ENCODE data around the gene HNF1A.

DNA sequence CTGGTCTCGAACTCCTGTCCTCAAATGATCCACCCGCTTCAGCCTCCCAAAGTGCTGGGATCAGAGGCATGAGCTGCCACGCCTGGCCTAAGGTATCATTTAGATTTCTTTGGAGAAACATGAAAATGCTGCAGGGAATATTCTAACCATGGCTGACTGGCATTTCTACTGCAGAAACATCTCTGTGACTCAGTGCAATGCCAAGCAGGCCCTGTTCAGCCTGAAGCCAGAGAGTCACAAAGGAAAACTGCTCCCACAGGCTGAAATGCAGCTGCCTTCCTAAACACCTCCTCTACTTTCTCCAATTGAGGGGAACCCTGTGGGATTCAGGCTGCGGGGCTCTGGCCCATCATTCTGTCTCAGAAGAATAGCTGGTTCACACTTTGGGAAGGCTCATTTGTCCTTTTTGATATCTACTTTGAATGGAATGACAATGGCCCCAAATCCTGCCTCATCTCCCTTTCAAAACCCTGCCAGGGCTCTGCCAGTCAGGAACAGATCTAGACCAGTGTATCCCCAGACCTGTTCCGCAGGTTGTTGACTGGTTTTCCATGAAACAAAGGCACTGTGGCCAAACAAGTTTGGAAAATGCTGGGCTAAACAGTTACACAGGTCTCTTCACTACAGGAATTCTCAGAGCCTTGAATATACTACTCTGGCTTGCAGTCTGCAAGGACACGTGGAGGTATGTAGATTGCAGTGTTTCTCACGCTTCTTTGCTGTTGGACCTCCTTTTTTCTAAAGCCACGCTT is 30.2 kb downstream of the HNF1A start:
- TF ChIP-seq, protein P1, sequence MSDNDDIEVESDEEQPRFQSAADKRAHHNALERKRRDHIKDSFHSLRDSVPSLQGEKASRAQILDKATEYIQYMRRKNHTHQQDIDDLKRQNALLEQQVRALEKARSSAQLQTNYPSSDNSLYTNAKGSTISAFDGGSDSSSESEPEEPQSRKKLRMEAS (IDR thresholded peaks at IDR 0.05; ENCODE audit: low read depth, low read length), result no peak
- TF ChIP-seq, protein P2, sequence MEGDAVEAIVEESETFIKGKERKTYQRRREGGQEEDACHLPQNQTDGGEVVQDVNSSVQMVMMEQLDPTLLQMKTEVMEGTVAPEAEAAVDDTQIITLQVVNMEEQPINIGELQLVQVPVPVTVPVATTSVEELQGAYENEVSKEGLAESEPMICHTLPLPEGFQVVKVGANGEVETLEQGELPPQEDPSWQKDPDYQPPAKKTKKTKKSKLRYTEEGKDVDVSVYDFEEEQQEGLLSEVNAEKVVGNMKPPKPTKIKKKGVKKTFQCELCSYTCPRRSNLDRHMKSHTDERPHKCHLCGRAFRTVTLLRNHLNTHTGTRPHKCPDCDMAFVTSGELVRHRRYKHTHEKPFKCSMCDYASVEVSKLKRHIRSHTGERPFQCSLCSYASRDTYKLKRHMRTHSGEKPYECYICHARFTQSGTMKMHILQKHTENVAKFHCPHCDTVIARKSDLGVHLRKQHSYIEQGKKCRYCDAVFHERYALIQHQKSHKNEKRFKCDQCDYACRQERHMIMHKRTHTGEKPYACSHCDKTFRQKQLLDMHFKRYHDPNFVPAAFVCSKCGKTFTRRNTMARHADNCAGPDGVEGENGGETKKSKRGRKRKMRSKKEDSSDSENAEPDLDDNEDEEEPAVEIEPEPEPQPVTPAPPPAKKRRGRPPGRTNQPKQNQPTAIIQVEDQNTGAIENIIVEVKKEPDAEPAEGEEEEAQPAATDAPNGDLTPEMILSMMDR (IDR thresholded peaks at IDR 0.05 in 2 of 3, conservative IDR thresholded peaks at IDR 0.05 in 1 of 3; ENCODE audit: control insufficient read depth in 2 of 3, extremely low read depth in 1 of 3, insufficient read depth in 1 of 3, low read depth in 3 of 3, low read length in 3 of 3), result no peak
- TF ChIP-seq EZH2 (IDR thresholded peaks at IDR 0.05; ENCODE audit: borderline replicate concordance, control insufficient read depth, low read depth, low read length), result no peak
- TF ChIP-seq SIN3A (IDR thresholded peaks at IDR 0.05; ENCODE audit: low read depth, low read length), result no peak
- TF ChIP-seq CHD4 (IDR thresholded peaks at IDR 0.05), result no peak
- no peak for TF ChIP-seq TAF1 (IDR thresholded peaks at IDR 0.05; ENCODE audit: borderline replicate concordance, low read depth, low read length)

Data from GM12878 (cell line).